ENCODE results near the gene OR52L1.

DNA sequence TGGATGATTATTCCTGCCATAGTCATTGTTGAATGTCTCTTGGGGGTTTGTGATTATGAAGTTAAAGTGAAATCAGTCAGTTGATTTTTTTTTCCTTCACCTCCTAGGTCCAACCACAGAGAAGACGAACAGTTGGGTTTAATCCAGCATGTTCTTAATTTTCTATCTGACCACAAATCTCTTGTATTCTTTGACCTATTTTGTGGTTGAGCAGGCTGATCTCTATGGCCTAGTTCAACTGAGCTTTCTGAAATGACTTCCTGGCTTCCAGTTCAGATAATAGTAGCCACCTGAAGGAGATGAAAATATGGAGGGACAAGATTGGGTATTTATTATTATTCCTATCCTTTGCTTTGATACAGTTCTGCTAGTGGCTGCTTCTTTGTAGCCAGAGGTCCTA lies 13.3 kb downstream of the OR52L1 start:
- no peak for TF ChIP-seq POLR2A (IDR thresholded peaks at IDR 0.05)
- TF ChIP-seq, protein P1, sequence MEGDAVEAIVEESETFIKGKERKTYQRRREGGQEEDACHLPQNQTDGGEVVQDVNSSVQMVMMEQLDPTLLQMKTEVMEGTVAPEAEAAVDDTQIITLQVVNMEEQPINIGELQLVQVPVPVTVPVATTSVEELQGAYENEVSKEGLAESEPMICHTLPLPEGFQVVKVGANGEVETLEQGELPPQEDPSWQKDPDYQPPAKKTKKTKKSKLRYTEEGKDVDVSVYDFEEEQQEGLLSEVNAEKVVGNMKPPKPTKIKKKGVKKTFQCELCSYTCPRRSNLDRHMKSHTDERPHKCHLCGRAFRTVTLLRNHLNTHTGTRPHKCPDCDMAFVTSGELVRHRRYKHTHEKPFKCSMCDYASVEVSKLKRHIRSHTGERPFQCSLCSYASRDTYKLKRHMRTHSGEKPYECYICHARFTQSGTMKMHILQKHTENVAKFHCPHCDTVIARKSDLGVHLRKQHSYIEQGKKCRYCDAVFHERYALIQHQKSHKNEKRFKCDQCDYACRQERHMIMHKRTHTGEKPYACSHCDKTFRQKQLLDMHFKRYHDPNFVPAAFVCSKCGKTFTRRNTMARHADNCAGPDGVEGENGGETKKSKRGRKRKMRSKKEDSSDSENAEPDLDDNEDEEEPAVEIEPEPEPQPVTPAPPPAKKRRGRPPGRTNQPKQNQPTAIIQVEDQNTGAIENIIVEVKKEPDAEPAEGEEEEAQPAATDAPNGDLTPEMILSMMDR (IDR thresholded peaks at IDR 0.05) = no peak
